ENCODE results near the gene TPRG1.

- TF ChIP-seq CTCF (IDR thresholded peaks at IDR 0.05) (no peak), EZH2phosphoT487 (IDR thresholded peaks at IDR 0.05) (no peak)
Observed at GRCh38 chr3:189122110-189122509, 49.7 kb upstream of the TPRG1 start.

Data from neural progenitor cell (in vitro differentiated cells).